Measurements from ENCODE around the gene MYL12B.

- no peak for TF ChIP-seq CTCF (IDR thresholded peaks at IDR 0.05)
- TF ChIP-seq TCF7L2 (IDR thresholded peaks at IDR 0.05; ENCODE audit: low read depth, low read length), result no peak
- no peak for TF ChIP-seq POLR2AphosphoS5 (IDR thresholded peaks at IDR 0.05; ENCODE audit: low read depth, low read length)
Measured at GRCh38 chr18:3319894-3320454, 58.0 kb downstream of the MYL12B start.

Measured in Panc1 (cell line).